KBM-7 (cell line): ENCODE results near the gene YWHAH.

Experiments used
- DNase-seq: peaks from one replicate; pipeline ENCODE4 v3.0.0-alpha.2; 2015
- in situ Hi-C: fragments of 300-500 bp; cut with MboI; formaldehyde crosslinking; loops from 2 replicates; pipeline ENCODE4 v1.14.3; 2020; ENCODE audit warnings: low sequenced_read_pairs, low pct_unique_long_range_greater_than_20kb, mixed read lengths

Gene YWHAH

DNA sequence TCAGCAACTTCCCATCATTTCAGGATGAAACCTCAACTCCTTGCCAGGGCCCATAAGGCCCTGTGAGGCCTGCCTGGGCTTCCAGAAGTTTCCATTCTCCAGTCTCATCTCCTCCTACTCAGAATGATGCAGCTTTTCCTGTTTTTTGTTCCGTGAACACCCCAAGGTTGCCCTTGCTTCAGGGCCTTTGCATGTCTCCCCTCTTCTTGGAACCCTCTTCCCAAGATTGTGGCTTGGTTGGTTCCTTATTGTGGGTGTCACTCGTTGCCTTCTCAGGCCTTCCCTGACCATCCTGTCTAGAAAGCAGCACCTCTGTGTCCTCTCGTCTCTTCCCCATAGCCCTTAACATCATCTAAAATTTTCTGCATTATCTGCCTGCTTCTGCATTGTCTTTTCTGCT lies 23.2 kb upstream of the YWHAH start:
- DNase-seq, result no peak
- in situ Hi-C loops, result no loop called here

DNA sequence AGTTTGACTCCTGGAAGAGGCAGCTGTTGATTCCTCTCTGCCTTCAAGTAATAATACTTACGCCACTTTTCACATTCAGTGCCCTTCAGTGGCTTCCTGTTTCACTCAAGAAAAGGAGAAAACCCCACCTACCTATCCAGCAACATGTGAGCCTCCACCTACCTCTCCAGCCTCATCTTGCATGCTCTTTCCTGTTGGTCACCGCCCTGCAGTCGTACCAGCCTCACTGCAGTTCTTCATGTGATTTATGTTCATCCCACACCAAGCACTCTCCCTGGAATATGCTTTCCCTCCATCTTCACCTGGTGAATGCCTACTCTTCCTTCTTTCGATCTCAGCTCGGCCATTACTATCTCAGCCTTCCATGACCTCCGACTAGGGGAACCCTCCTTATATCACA lies 21.8 kb upstream of the YWHAH start:
- no peak for DNase-seq
- in situ Hi-C loops, result no loop called here

- peak; percentile 71 for DNase-seq
- in situ Hi-C loops, result no loop called here
These were observed 21.2 kb upstream of the YWHAH start for GRCh38 chr22:31923136-31923535.

DNA sequence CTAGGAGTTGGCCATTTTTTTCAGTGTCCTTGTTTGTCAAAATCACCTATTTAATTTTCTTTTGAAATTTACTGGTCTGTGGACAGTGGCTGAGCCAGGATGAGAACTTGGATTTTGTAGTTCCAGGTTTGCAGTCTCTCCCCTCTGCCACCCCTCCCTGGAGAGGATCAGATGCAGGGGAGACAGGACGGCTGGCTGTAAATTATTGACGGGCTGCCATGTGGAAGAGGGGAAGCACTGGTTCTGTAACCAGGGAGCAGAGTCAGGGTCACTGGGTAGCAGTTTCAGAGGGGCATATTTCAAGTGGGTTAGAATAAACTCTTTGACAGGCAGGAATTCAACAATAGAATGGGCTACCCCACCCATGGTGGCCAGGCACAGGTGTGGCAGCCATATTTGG lies 20.6 kb upstream of the YWHAH start:
- no peak for DNase-seq
- in situ Hi-C loops, result no loop called here

GRCh38 chr22:31925056-31925455 lies 19.3 kb upstream of the YWHAH start:
- in situ Hi-C loops, result no loop called here
- DNase-seq, result no peak

DNA sequence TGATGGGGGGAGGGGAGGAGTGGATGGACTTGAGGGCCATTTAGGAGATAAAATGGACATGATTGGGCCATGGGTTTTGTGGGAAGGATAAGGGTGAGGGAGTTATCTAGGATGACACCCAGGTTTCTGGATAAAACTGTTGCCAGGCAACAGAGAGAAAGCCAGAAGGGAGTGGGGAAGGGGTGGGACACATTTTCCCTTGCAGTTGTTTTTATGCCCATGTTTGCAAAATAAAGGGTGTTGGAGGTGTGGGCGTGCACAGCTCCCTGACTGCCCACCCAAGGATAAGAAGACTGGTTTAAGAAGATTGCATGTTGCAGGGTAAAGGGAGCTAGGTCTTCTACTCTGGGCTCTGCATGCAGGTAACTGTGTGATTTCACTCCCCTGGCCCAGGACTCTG lies 18.3 kb upstream of the YWHAH start:
- in situ Hi-C loops, result no loop called here
- no peak for DNase-seq

- in situ Hi-C loops, result no loop called here
- no peak for DNase-seq
These were observed 17.4 kb upstream of the YWHAH start for GRCh38 chr22:31926969-31927368.

DNA sequence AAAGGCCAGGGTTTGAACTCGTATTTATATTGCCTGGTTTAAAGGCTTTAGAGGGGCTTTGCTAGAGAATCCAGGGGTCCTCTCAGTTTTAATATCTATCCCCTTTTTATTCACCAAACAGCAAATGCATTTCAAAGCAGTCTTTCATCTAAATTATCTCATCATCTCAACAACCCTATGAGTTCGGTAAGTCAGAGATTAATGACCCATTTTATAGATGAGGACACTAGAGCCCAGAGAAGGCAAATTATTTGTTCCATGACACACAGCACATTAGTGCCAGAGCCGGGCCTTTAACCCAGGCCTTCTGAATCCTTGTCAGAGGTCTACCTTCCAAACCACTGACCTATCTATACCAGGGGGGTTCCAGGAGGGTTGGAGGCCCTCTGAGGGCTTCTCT lies 16.8 kb upstream of the YWHAH start:
- DNase-seq, result no peak
- in situ Hi-C loops, result no loop called here

DNA sequence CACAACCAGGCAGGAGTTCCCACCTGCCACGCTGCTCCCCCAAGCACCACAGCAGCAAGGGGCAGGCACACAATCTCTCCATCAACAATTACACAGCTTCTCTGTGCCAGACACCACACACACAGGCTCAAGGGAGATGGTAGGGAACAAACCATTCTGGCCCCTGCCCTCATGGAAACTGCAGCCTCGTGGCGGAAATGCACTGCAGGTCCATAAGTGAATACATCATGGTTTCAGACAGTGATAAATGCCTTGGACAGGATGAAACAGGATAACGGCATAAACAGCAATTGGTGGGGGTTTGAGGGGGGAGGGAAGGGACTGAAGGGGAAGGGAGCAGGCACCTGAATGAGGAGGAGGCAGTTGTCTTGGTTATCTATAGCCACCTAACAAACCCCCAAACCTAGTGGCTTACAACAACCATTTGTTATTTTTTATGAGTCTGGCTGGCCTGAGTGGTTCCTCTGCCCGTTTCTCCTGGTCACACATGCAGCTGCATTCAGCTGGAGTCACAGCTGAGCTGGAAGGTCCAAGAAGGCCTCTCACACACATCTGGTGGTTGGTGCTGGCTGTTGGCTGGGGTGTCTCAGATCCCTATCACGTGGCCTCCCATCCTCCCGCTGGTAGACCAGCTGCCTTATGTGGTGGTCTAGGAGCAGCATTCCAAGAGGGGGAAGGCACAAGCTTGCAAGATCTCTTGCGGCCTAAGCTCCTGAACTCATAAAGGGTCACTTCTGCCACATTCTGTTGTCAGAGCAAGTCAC lies 15.0 kb upstream of the YWHAH start:
- DNase-seq, result no peak

GRCh38 chr22:31932863-31933262 lies 11.5 kb upstream of the YWHAH start:
- no peak for DNase-seq
- in situ Hi-C loops, result no loop called here

More for the DNA sequence above, 15.0 kb upstream of the YWHAH start:
- in situ Hi-C loops, result no loop called here

- in situ Hi-C loops, result no loop called here
- no peak for DNase-seq
These were observed 10.9 kb upstream of the YWHAH start for GRCh38 chr22:31933406-31933805.

GRCh38 chr22:31933816-31934482 lies 10.4 kb upstream of the YWHAH start:
- no peak for DNase-seq

GRCh38 chr22:31935961-31936635 lies 8.2 kb upstream of the YWHAH start:
- in situ Hi-C loops, result no loop called here

More at GRCh38 chr22:31933816-31934482, 10.4 kb upstream of the YWHAH start:
- in situ Hi-C loops, result no loop called here

GRCh38 chr22:31937341-31937740 lies 7.0 kb upstream of the YWHAH start:
- no peak for DNase-seq
- in situ Hi-C loops, result no loop called here

More at GRCh38 chr22:31935961-31936635, 8.2 kb upstream of the YWHAH start:
- DNase-seq, result no peak

- in situ Hi-C loops, result no loop called here
- DNase-seq, result no peak
These were observed 6.0 kb upstream of the YWHAH start for GRCh38 chr22:31938296-31938695.

DNA sequence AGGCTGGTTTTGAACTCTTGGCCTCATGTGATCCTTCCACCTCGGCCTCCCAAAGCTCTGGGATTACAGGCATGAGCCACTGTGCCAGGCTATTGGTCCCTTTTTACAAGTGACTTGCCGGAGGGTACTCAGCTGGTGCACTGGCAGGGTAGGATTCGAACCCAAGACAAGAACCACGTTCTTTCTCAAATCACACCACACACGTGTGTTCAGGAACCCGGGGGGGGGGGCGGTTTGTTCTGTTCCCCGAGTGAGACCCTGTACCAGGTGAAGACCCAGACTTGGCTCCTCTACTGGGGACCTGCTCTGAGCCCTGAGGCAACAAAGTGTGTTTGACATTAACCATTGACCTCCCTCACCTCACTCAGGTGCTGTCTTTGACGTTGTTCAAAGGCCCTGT lies 3.8 kb upstream of the YWHAH start:
- in situ Hi-C loops, result no loop called here
- DNase-seq, result no peak

DNA sequence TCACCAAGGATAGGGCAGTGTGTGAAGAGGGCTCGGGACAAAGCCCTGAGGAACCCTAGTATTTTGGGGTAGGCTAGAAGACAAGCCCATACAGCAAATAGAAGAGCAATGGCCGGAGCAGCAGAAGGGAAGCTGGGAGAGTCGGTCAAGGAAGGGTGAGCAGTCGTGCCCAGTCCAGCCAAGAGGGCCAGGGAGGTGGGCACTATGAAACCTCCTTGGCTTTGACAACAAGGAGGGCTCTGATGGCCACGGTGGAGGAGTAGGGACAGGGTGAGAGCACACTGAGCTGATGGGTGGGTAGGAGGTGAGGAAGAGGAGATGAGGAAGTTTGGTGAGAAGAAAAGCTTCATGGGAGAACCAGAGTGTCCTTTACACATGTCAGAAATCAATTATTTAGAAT lies 2.2 kb upstream of the YWHAH start:
- in situ Hi-C loops, result no loop called here

GRCh38 chr22:31943206-31943977 lies 943 bp upstream of the YWHAH start:
- DNase-seq, result no peak
- in situ Hi-C loops, result no loop called here

More for the DNA sequence above, 2.2 kb upstream of the YWHAH start:
- DNase-seq, result no peak

DNA sequence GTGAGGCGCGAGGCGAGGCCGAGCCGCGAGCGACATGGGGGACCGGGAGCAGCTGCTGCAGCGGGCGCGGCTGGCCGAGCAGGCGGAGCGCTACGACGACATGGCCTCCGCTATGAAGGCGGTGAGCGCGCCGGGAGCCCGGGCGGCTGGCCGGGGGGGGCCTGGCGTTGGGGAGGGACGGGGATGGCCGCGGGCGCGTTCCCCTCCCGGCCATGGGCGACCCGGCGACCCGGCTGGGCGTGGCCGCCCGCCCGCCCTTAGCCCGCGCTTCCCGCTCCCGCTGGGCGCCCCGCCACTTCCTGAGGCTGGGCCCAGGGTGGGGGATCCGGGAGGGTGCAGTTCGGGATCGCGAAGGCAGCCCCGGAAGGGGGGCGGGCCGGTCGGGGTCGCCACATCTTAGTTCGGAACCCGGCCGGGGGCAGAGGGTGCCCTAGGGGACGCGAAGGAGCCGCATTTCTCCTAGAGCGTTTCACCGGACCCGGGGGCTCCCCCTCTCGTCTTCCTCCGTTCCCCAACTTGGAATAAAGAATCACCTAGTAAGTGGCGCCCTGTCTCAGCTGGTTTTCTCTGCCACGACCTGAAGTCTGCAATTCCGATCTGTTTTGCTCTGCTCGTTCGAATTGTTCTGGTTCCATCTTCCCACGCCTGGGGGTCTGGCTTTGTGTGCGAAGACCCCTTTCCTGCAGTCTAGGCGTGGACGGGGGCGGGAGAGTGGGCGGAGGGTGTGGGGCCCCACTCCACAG lies 536 bp downstream of the YWHAH start:
- in situ Hi-C loops, result no loop called here
- DNase-seq, result peak; percentile 21
